HCT116 (cell line): Measurements from ENCODE around the gene SIN3A. TPM values are rescaled to one million over a fixed set of nuclear protein-coding genes. Genes with fewer than 3 reads are reported as not detected.

Experiments
- ATAC-seq: fragments of 200-7000 bp; cut with Tn5 transposase; 2 replicates; pipeline ENCODE4 v1.9.1; 2020; ENCODE audit warnings: mild to moderate bottlenecking, moderate library complexity
- BruUV-seq: library from RNA; stranded (reverse); fragments of 400-500 nt; replicated peaks from 2 replicates; lab custom pipeline; 2021; lab: Mats Ljungman, UMichigan
- CTCF ChIA-PET: fragments of 300-600 bp; sonication (Branson Sonifier 250); formaldehyde crosslinking; loops from one replicate; lab custom pipeline; 2021; ENCODE audit warnings: antibody characterized with exemption; lab: Charles Lee
- POLR2A ChIA-PET: fragments of 300-600, 350-600 bp; sonication (Branson Sonifier 250); formaldehyde crosslinking; loops from one replicate; lab custom pipeline; 2021; ENCODE audit warnings: antibody characterized with exemption; lab: Charles Lee
- RAD21 ChIA-PET, 2 experiments: fragments of 300-600 bp; sonication (Branson Sonifier 250); formaldehyde crosslinking; loops; one replicate each; lab custom pipeline; 2023; ENCODE audit warnings: low total read pairs in 2 of 2; ENCODE audit not compliant: uncharacterized antibody in 2 of 2, unreplicated experiment in 2 of 2, low non-redundant PET in 1 of 2; lab: Charles Lee
- DNase-seq: peaks from one replicate; pipeline ENCODE4 v3.0.0-alpha.2; 2010; ENCODE audit warnings: low read depth, low spot score
- H2AFZ ChIP-seq: fragments of 200-600 bp; shearing (Covaris generic), sonication (generic); 2 replicates; pipeline ENCODE4 v1.6.1; 2017; ENCODE audit warnings: low read depth, mixed run types, mixed read lengths, antibody characterized with exemption, low read length; ENCODE audit not compliant: poor library complexity, severe bottlenecking
- H3K27ac ChIP-seq: 2 replicates; pipeline ENCODE4 v1.5.1; 2012; ENCODE audit warnings: low read depth, low read length
- H3K27me3 ChIP-seq: fragments of 200-600 bp; sonication (generic); 2 replicates; pipeline ENCODE4 v1.6.1; 2016; ENCODE audit warnings: mixed run types, low read length, mixed read lengths; ENCODE audit not compliant: insufficient read depth
- H3K36me3 ChIP-seq, 2 experiments: fragments of 200-500 bp in 1 of 2; fragments of 200-600 bp in 1 of 2; sonication (Bioruptor generic) in 1 of 2; sonication (generic) in 1 of 2; 2 replicates each; pipeline versions ENCODE4 v1.5.1 to v1.6.1; 2014 to 2016; ENCODE audit warnings: low read length in 2 of 2, inconsistent platforms in 1 of 2, mixed read lengths in 1 of 2, mixed run types in 1 of 2; ENCODE audit not compliant: insufficient read depth in 2 of 2, control insufficient read depth in 1 of 2
- H3K4me1 ChIP-seq, 2 experiments: fragments of 200-600 bp in 1 of 2; sonication (generic) in 1 of 2; 2 replicates each; pipeline versions ENCODE4 v1.5.1 to v1.6.1; 2012 to 2017; ENCODE audit warnings: low read length in 2 of 2, inconsistent platforms in 1 of 2, mild to moderate bottlenecking in 1 of 2, mixed read lengths in 1 of 2, mixed run types in 1 of 2, moderate library complexity in 1 of 2; ENCODE audit not compliant: insufficient read depth in 2 of 2, control insufficient read depth in 1 of 2
- H3K4me2 ChIP-seq: fragments of 200-600 bp; sonication (generic); 2 replicates; pipeline ENCODE4 v1.6.1; 2017; ENCODE audit warnings: mixed run types, low read length, mixed read lengths
- H3K4me3 ChIP-seq, 2 experiments: fragments of 200-600 bp in 1 of 2; sonication (generic) in 1 of 2; replicated peaks in 1 of 2; 2 replicates each; pipeline ENCODE4 v1.5.1; 2011 to 2016; ENCODE audit warnings: low read length in 2 of 2, control low read depth in 1 of 2, low read depth in 1 of 2, mild to moderate bottlenecking in 1 of 2, mixed read lengths in 1 of 2, mixed run types in 1 of 2
- H3K79me2 ChIP-seq: fragments of 200-600 bp; sonication (generic); 2 replicates; pipeline ENCODE4 v1.6.1; 2017; ENCODE audit warnings: mild to moderate bottlenecking, mixed run types, low read length, moderate library complexity, mixed read lengths; ENCODE audit not compliant: insufficient read depth
- H3K9ac ChIP-seq: fragments of 200-600 bp; sonication (generic); 2 replicates; pipeline ENCODE4 v1.6.1; 2016; ENCODE audit warnings: low read length, mixed read lengths
- H3K9me2 ChIP-seq: fragments of 200-600 bp; sonication (generic), shearing (Covaris generic); 2 replicates; pipeline ENCODE4 v1.6.1; 2017; ENCODE audit warnings: mixed run types, mild to moderate bottlenecking, moderate library complexity; ENCODE audit not compliant: insufficient read depth
- H3K9me3 ChIP-seq, 2 experiments: fragments of 200-500 bp in 1 of 2; fragments of 200-600 bp in 1 of 2; sonication (Bioruptor generic) in 1 of 2; sonication (generic) in 1 of 2; 2 replicates each; pipeline ENCODE4 v1.6.1; 2014 to 2017; ENCODE audit warnings: low read length in 2 of 2, mixed read lengths in 2 of 2, inconsistent platforms in 1 of 2, low read depth in 1 of 2, mild to moderate bottlenecking in 1 of 2, mixed run types in 1 of 2, moderate library complexity in 1 of 2; ENCODE audit not compliant: control insufficient read depth in 1 of 2, insufficient read depth in 1 of 2
- H4K20me1 ChIP-seq: fragments of 200-600 bp; sonication (generic), shearing (Covaris generic); 2 replicates; pipeline ENCODE4 v1.6.1; 2017; ENCODE audit warnings: mixed run types, mild to moderate bottlenecking, moderate library complexity; ENCODE audit not compliant: insufficient read depth
- ATF3 ChIP-seq: IDR thresholded peaks from 2 replicates; pipeline ENCODE4 v1.6.1; 2012
- EGR1 ChIP-seq: IDR thresholded peaks from 2 replicates; pipeline ENCODE4 v1.6.1; 2012; ENCODE audit warnings: low read depth
- EZH2 ChIP-seq: fragments of 200-600 bp; sonication (generic); IDR thresholded peaks from 2 replicates; pipeline ENCODE4 v1.6.1; 2017; ENCODE audit warnings: antibody characterized with exemption, mixed run types
- EZH2phosphoT487 ChIP-seq: fragments of 200-600 bp; IDR thresholded peaks from 2 replicates; pipeline ENCODE4 v1.6.1; 2018; ENCODE audit warnings: antibody characterized with exemption, borderline replicate concordance
- JUND ChIP-seq: IDR thresholded peaks from 2 replicates; pipeline ENCODE4 v1.6.1; 2012
- POLR2AphosphoS5 ChIP-seq: IDR thresholded peaks from 2 replicates; pipeline ENCODE4 v1.6.1; 2011; ENCODE audit warnings: mild to moderate bottlenecking, low read depth, low read length, moderate library complexity
- RAD21 ChIP-seq: IDR thresholded peaks from 2 replicates; pipeline ENCODE4 v1.6.1; 2012; ENCODE audit warnings: low read depth, mild to moderate bottlenecking
- SIN3A ChIP-seq: IDR thresholded peaks from 2 replicates; pipeline ENCODE4 v1.6.1; 2012; ENCODE audit warnings: low read depth
- SP1 ChIP-seq: IDR thresholded peaks from 2 replicates; pipeline ENCODE4 v1.6.1; 2012; ENCODE audit warnings: low read depth
- ZNF274 ChIP-seq: fragments of 200-500 bp; sonication (Bioruptor generic); IDR thresholded peaks from 2 replicates; pipeline ENCODE4 v1.6.1; 2014; ENCODE audit warnings: mild to moderate bottlenecking, low read depth, low read length, inconsistent platforms
- intact Hi-C: fragments of 100-400 bp; cut with micrococcal nuclease; formaldehyde crosslinking; loops from 2 replicates; pipeline ENCODE4 v1.10.0; 2022
- total RNA-seq: library from RNA; stranded (reverse); gene quantifications from one replicate; pipeline ENCODE4 v1.2.1, GENCODE V29; 2021; ENCODE audit not compliant: unreplicated experiment
- TF ChIP-seq, protein P1 (sequence below): IDR thresholded peaks from 2 replicates; pipeline ENCODE4 v1.6.1; 2012; ENCODE audit warnings: low read depth
- TF ChIP-seq, protein P2 (sequence below): IDR thresholded peaks from 2 replicates; pipeline ENCODE4 v1.6.1; 2011; ENCODE audit warnings: mild to moderate bottlenecking, low read length, moderate library complexity; ENCODE audit not compliant: insufficient replicate concordance; ENCODE audit errors: extremely low read depth

The SIN3A gene
- total RNA-seq, 1 experiment from 2014 or later: 70.1 TPM

GRCh38 chr15:75366163-75366562, 85.3 kb downstream of the SIN3A start:
- Histone ChIP-seq H3K4me3 (no peak overlapping the region), H3K27ac (no peak overlapping the region), H3K9me2 (no peaks in the 10 kb centered on the region), H3K27me3 (no peaks in the 10 kb centered on the region), H3K4me2 (no peak overlapping the region), H3K36me3 (peaks cover 10 to 17% of the 10 kb centered on the region in 2 experiments; a peak in 3 of 4 replicates), H3K4me1 (peaks cover 11 to 23% of the 10 kb centered on the region in 2 experiments), H2AFZ (no peak overlapping the region), H3K9ac (no peak overlapping the region), H3K9me3 (no peaks in the 10 kb centered on the region), H4K20me1 (no peaks in the 10 kb centered on the region), H3K79me2 (peaks cover 6% of the 10 kb centered on the region)
- ATAC-seq (no peak), DNase-seq (no peak)
- intact Hi-C loops: loop anchor here (5.0 kb wide), 2 partner anchors 261 to 301 kb away; partner anchors contain the start of gene SNUPN
- ChIA-PET POLR2A (no interaction called here), RAD21 (no interaction called here), CTCF (no interaction called here)
- no TSS peak for BruUV-seq
- TF ChIP-seq SP1 (no peak), EGR1 (no peak), ATF3 (no peak), JUND (no peak), SIN3A (no peak), RAD21 (no peak), POLR2AphosphoS5 (no peak), ZNF274 (no peak)

DNA sequence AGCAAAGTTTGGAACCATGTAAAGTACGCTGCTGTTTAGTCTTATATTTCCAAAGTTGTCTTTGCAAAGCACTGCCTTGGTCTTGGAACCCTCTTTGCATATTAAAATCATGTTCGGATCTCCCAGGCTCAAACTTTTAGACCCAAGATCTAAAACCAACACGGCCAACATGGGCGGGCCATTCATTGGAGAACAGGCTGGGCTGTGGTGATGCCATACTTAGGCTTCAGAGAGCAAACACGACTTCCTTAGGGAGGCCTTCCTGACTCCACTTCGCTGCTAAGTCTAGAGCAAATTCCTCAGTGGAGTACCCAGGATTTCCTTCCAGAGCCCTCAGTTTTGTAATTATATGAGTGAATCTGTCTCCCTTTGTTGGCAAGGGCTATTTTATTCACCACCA, 86.6 kb downstream of the SIN3A start:
- DNase-seq: no peak
- H3K9ac ChIP-seq: no peak overlapping the region
- intact Hi-C loops: loop anchor here (5.0 kb wide), 2 partner anchors 262 to 302 kb away; partner anchors contain the start of gene SNUPN
- peaks cover 11 to 21% of the 10 kb centered on the region in 2 experiments for H3K4me1 ChIP-seq
- no peak overlapping the region for H2AFZ ChIP-seq
- peaks cover 2 to 12% of the 10 kb centered on the region in 2 experiments; a peak in 1 of 4 replicates for H3K36me3 ChIP-seq
- H3K9me2 ChIP-seq: no peaks in the 10 kb centered on the region
- POLR2A ChIA-PET: no interaction called here
- H3K79me2 ChIP-seq: peaks cover 4% of the 10 kb centered on the region; the same call in 1 of the 2 replicates
- H3K4me3 ChIP-seq: no peak overlapping the region
- no peak for TF ChIP-seq EZH2
- no peak for TF ChIP-seq EZH2phosphoT487
- TF ChIP-seq, protein P1, sequence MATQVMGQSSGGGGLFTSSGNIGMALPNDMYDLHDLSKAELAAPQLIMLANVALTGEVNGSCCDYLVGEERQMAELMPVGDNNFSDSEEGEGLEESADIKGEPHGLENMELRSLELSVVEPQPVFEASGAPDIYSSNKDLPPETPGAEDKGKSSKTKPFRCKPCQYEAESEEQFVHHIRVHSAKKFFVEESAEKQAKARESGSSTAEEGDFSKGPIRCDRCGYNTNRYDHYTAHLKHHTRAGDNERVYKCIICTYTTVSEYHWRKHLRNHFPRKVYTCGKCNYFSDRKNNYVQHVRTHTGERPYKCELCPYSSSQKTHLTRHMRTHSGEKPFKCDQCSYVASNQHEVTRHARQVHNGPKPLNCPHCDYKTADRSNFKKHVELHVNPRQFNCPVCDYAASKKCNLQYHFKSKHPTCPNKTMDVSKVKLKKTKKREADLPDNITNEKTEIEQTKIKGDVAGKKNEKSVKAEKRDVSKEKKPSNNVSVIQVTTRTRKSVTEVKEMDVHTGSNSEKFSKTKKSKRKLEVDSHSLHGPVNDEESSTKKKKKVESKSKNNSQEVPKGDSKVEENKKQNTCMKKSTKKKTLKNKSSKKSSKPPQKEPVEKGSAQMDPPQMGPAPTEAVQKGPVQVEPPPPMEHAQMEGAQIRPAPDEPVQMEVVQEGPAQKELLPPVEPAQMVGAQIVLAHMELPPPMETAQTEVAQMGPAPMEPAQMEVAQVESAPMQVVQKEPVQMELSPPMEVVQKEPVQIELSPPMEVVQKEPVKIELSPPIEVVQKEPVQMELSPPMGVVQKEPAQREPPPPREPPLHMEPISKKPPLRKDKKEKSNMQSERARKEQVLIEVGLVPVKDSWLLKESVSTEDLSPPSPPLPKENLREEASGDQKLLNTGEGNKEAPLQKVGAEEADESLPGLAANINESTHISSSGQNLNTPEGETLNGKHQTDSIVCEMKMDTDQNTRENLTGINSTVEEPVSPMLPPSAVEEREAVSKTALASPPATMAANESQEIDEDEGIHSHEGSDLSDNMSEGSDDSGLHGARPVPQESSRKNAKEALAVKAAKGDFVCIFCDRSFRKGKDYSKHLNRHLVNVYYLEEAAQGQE: no peak
- TF ChIP-seq, protein P2, sequence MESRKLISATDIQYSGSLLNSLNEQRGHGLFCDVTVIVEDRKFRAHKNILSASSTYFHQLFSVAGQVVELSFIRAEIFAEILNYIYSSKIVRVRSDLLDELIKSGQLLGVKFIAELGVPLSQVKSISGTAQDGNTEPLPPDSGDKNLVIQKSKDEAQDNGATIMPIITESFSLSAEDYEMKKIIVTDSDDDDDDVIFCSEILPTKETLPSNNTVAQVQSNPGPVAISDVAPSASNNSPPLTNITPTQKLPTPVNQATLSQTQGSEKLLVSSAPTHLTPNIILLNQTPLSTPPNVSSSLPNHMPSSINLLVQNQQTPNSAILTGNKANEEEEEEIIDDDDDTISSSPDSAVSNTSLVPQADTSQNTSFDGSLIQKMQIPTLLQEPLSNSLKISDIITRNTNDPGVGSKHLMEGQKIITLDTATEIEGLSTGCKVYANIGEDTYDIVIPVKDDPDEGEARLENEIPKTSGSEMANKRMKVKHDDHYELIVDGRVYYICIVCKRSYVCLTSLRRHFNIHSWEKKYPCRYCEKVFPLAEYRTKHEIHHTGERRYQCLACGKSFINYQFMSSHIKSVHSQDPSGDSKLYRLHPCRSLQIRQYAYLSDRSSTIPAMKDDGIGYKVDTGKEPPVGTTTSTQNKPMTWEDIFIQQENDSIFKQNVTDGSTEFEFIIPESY: no peak
- H3K9me3 ChIP-seq: no peaks in the 10 kb centered on the region
- ATAC-seq: no peak
- RAD21 ChIA-PET: no interaction called here
- no peak overlapping the region for H3K27ac ChIP-seq
- H4K20me1 ChIP-seq: no peaks in the 10 kb centered on the region
- CTCF ChIA-PET: no interaction called here
- no peaks in the 10 kb centered on the region for H3K27me3 ChIP-seq
- BruUV-seq: no TSS peak
- H3K4me2 ChIP-seq: no peak overlapping the region
